Mucosa of rectum (tissue), 2 donors: ENCODE results near the gene HIVEP3.

Source experiments
- H3K27ac ChIP-seq, 2 donors: one replicate each; pipeline ENCODE4 v1.7.0; 2013; ENCODE audit warnings: inconsistent platforms in 2 of 2, low read depth in 2 of 2, low read length in 2 of 2
- H3K27me3 ChIP-seq, 2 donors: one replicate each; pipeline ENCODE4 v1.7.0; 2013; ENCODE audit warnings: low read length in 2 of 2; ENCODE audit not compliant: control insufficient read depth in 2 of 2, insufficient read depth in 2 of 2
- H3K36me3 ChIP-seq, 2 donors: one replicate each; pipeline ENCODE4 v1.7.0; 2013; ENCODE audit warnings: low read length in 2 of 2; ENCODE audit not compliant: control insufficient read depth in 2 of 2, insufficient read depth in 2 of 2
- H3K4me1 ChIP-seq, 2 donors: one replicate each; pipeline ENCODE4 v1.7.0; 2013; ENCODE audit warnings: low read length in 2 of 2, mild to moderate bottlenecking in 1 of 2; ENCODE audit not compliant: control insufficient read depth in 2 of 2, insufficient read depth in 2 of 2
- H3K4me3 ChIP-seq, 2 donors: one replicate each; pipeline ENCODE4 v1.7.0; 2013; ENCODE audit warnings: low read length in 2 of 2
- H3K9ac ChIP-seq, 2 donors: one replicate each; pipeline ENCODE4 v1.7.0; 2013; ENCODE audit warnings: low read length in 2 of 2, low read depth in 1 of 2, mild to moderate bottlenecking in 1 of 2
- H3K9me3 ChIP-seq, 2 donors: one replicate each; pipeline ENCODE4 v1.7.0; 2013; ENCODE audit warnings: low read length in 2 of 2; ENCODE audit not compliant: control insufficient read depth in 2 of 2
- donor health status: healthy.
- donor health status: Normal muscosa, but diverticular disease.

The HIVEP3 gene

DNA sequence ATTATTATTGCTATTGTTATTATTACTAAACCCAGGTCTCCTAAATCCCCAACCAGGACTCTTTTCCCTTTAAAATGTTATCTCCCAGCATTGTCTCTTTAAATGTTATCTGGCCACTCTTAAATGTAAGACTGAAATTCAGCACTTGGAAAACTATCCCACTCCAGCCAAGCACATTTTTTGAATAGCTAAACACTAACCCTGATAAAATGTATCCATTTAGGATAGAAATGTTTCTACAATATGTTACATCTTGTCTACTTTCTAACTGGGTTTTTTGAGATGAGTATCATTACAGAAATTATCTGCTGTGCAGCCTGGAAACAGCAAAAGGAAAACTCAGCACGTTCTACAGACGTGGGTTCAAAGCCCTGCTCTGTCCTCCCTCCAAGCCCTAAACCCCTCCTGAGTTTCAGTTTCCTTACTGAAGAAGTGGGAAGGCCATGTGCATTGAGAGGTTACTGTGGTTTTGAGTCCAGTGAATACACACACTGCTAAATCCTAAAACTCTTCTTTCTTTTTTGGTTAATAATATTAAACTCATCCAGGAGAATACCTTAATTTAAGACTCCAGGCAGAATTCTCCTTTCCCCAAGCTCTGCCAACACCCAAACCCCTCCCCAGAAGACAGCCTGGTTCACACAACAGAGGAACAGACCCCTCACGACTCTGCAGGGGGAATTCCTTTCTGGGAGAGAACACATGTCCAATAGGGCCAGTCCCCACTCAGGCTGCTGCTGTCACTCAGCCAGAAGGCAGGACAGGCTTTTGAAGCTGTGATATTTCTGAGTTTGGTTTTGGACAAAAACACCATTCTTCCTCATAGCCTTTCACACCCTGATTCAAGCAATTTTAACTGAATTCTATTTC is 41.9 kb downstream of the HIVEP3 start:
- no peak overlapping the region for H3K27ac ChIP-seq
- no peaks in the 10 kb centered on the region for H3K36me3 ChIP-seq
- no peaks in the 10 kb centered on the region for H3K4me1 ChIP-seq
- no peaks in the 10 kb centered on the region for H3K9me3 ChIP-seq
- H3K4me3 ChIP-seq = no peak overlapping the region
- H3K27me3 ChIP-seq = no peaks in the 10 kb centered on the region
- H3K9ac ChIP-seq = no peak overlapping the region

DNA sequence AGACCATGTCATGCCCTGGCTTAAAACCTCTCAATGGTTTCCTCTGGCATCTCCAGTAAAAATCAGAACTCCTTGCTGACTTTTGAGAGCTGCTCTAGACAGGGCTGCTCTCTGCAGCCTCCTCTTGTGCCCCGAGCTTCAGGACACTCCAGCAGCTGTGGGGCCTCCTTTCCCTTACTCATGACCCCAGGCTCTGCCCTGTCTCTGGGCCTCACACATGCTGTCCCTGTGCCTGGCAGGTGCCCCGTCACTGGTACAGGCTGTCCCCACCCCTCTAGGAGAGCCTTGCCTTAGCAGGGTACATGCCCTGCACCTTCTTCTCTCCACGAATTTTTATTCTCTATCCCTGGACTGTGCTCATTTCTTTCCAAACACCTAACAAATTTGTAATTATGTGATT is 43.2 kb downstream of the HIVEP3 start:
- Histone ChIP-seq H3K4me1 (no peaks in the 10 kb centered on the region), H3K27me3 (no peaks in the 10 kb centered on the region), H3K9me3 (no peaks in the 10 kb centered on the region), H3K4me3 (no peak overlapping the region), H3K27ac (no peak overlapping the region), H3K36me3 (no peaks in the 10 kb centered on the region), H3K9ac (no peak overlapping the region)

DNA sequence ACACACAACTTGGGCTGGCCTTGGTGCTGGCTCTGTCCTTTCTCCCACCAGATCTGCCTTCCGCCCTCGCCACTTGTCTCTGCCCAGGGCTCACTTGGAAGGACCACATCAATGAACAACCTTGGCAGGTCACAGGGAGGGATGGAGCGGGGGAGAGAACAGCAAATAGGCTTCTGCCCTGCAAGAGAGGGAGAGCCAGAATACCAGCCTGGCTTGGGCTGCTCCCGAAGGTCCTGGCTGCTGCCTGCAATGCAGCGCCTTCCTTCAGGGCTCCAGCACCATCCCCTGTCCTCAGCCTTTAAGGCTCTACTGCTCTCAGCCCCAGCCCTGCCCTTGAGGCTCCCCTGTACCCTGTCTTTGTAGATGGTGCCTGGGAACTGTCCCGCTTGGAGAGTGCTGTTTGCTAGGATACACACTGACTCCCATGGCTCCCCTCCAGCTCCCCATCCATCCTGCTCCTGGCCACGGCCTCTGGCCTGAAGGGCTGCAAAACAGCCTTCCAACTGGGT is 43.8 kb downstream of the HIVEP3 start:
- H3K9me3 ChIP-seq = no peaks in the 10 kb centered on the region
- H3K9ac ChIP-seq = no peak overlapping the region
- H3K4me3 ChIP-seq = no peak overlapping the region
- H3K4me1 ChIP-seq = no peaks in the 10 kb centered on the region
- H3K27me3 ChIP-seq = no peaks in the 10 kb centered on the region
- H3K27ac ChIP-seq = no peak overlapping the region
- no peaks in the 10 kb centered on the region for H3K36me3 ChIP-seq

DNA sequence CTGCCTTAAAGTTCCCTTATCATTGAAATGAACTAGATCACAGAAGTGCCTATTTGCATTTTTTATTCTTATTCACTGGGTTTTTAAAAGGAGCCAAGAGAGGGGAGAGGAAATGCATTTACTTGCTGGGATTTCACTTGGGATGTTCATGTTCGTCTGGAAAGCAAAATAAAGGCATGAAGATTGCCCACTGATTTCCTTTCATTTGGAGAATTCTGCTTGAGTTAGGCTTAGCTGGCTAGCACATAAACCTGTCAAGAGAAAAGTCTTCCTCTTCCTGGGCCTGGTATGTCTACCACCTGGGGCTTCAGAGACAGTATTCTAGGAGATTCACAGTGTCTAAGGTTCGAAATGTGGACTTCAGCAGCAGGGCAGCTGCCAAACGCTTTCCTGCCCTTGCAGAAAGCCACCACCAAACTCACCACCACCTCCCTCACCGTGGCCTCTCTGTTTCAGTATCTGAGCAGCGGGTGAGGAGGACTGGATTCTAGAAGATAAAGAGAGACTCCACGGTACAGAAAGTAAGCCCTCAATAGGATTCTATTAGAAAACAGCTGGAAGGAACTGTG is 44.5 kb downstream of the HIVEP3 start:
- H3K27me3 ChIP-seq = no peaks in the 10 kb centered on the region
- no peak overlapping the region for H3K4me3 ChIP-seq
- H3K36me3 ChIP-seq = no peaks in the 10 kb centered on the region
- H3K4me1 ChIP-seq = no peaks in the 10 kb centered on the region
- H3K9me3 ChIP-seq = no peaks in the 10 kb centered on the region
- no peak overlapping the region for H3K27ac ChIP-seq
- H3K9ac ChIP-seq = no peak overlapping the region

DNA sequence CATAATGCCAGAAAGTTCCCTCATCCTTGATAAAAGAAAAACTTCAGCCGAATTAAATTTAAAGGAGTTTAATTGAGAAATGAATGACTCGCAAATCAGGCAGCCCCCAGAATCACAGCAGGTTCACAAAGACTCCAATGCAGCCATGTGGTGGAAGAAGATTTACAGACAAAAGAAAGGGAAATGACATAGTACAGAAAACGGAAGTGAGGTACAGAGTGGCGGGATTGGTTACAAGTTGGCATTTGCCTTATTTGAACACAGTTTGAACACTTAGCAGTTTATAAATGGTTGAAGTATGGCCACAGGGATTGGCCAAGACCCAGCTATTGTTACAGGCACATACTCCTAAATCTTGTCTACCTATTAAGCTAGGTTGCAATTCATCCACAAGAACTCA is 46.6 kb downstream of the HIVEP3 start:
- no peak overlapping the region for H3K9ac ChIP-seq
- no peaks in the 10 kb centered on the region for H3K4me1 ChIP-seq
- H3K27me3 ChIP-seq = no peaks in the 10 kb centered on the region
- no peak overlapping the region for H3K4me3 ChIP-seq
- no peaks in the 10 kb centered on the region for H3K9me3 ChIP-seq
- no peaks in the 10 kb centered on the region for H3K36me3 ChIP-seq
- H3K27ac ChIP-seq = no peak overlapping the region

DNA sequence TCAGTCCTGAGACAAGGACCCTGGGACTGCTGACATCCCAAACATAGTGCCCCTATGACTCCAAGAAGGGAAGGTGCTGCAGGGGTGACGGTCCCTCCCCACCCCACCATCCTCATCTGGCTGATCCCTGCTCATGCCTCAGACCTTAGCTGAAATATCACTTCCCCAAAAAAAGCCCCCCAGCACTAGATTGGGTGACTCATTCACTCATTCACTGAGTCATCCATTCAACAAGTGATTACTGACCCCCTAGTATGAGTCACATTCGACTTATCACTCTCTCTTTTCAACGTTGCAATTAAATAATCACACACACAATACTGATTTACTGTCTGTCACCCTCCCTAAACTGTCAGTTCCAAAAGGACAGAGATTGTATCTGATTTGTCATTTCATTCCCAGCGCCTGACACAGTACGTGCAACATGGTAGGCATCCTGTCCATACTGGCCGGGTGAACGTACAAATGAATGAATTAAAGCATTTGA is 48.6 kb downstream of the HIVEP3 start:
- no peaks in the 10 kb centered on the region for H3K27me3 ChIP-seq
- H3K4me3 ChIP-seq = no peak overlapping the region
- H3K9me3 ChIP-seq = no peaks in the 10 kb centered on the region
- no peaks in the 10 kb centered on the region for H3K4me1 ChIP-seq
- no peaks in the 10 kb centered on the region for H3K36me3 ChIP-seq
- no peak overlapping the region for H3K9ac ChIP-seq
- H3K27ac ChIP-seq = no peak overlapping the region

DNA sequence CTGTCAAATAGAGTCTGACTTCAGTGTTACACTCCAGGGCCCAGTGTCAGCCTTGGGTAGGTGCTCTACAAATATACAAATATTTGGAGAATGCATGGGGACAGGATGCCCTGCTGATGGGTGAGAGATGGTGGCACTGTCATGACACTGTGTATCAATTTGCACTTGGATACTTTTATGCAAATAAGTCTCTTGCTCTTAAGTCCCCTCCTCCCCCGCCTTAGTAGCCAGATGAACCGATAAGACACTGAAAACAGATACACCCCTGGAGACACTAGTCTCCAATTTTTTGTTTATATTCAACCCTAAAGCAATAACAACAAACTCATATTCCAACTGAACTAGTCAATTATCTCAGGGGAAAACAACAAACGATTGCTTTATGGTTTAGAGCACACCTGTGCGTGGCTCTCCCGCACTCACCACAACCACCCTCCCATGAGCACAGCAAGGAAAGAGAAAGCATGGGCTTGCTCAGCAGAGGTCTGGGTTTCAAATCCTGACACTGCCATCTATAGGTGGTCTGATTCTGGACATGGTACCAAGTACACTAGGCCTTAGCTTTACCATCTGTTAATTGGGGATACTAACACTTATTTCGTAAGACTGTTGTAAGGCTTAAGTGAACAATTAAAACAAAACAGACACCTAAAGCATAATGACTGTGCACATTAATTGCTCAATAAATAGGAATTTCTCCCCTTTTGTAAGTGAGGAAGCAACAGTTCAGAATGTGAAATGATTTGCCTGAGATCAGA is 50.3 kb downstream of the HIVEP3 start:
- Histone ChIP-seq H3K27me3 (no peaks in the 10 kb centered on the region), H3K9me3 (no peaks in the 10 kb centered on the region), H3K27ac (no peak overlapping the region), H3K4me3 (no peak overlapping the region), H3K9ac (no peak overlapping the region), H3K36me3 (no peaks in the 10 kb centered on the region), H3K4me1 (no peaks in the 10 kb centered on the region)

DNA sequence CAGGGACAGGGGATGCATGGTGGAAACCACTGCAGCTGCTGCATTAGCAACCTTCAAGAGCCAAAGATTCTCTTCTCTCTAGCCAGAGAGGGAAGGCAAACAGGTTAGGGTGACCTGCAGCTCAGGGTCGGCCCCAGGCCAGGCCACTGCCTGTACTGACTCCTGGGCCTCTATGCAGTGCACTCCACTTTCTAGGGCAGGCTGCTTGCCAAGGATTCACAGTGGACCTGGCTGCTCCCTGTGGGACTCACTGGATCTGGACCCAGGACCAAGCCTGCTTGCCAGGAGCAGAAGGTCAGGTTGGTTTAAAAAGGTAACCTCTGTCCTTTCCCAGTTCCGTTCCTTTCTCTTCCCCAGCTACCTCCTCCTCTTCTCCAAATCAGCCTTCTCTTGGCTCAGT is 52.4 kb downstream of the HIVEP3 start:
- Histone ChIP-seq H3K9ac (no peak overlapping the region), H3K36me3 (no peaks in the 10 kb centered on the region), H3K27ac (no peak overlapping the region), H3K4me1 (no peaks in the 10 kb centered on the region), H3K4me3 (no peak overlapping the region), H3K27me3 (no peaks in the 10 kb centered on the region), H3K9me3 (no peaks in the 10 kb centered on the region)

DNA sequence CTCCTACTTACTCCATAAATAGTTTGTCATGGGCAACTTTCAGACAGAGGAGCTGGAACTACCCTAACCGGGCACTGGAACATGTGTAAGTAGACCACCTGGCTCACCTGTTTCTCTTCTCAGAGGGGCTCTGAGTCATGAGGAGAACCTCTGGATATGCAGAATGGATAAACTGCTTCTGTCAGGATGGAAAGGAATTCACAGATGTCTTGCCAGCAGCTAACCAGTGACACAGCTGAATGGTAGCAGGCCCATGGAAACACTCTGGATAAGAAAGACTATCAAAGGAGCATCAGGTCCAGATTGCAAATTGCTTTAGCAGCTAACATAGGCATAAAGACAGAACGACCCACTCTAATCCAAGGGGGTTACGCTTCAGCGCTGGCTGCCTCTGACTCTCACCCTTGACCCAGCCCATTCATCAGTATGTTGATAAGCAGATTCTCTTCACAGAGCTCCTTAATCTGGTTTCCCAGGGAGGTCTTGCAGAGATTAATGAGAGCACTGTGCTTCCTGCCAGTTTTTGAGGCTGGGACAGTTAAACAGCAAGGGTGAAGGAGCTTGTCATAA is 54.2 kb downstream of the HIVEP3 start:
- Histone ChIP-seq H3K4me1 (no peaks in the 10 kb centered on the region), H3K9ac (no peak overlapping the region), H3K36me3 (no peaks in the 10 kb centered on the region), H3K27me3 (no peaks in the 10 kb centered on the region), H3K4me3 (no peak overlapping the region), H3K9me3 (no peaks in the 10 kb centered on the region), H3K27ac (no peak overlapping the region)

DNA sequence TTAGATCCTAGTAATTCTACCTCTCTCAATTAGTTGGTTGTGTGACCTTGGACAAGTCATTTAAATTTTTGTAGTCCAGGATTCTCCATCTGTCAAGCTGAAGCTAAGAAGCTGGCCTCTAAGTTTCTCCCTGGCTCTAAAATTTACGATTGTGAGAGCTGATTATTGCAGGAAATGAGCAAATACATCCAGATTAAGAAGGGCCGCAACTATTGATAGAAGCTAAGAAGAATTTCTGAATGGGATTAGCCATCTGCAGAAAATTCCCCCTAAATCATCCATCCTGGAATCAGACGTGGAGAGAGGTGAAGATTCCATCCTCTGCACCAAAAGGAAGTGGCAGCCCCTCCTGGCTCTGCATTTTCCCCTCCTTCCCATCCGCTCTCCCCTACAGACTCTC is 55.0 kb downstream of the HIVEP3 start:
- no peak overlapping the region for H3K27ac ChIP-seq
- H3K27me3 ChIP-seq = no peaks in the 10 kb centered on the region
- no peaks in the 10 kb centered on the region for H3K36me3 ChIP-seq
- no peaks in the 10 kb centered on the region for H3K9me3 ChIP-seq
- no peak overlapping the region for H3K9ac ChIP-seq
- no peaks in the 10 kb centered on the region for H3K4me1 ChIP-seq
- H3K4me3 ChIP-seq = no peak overlapping the region
